ENCODE results near the gene NXPH1. TPM values are rescaled to one million over a fixed set of nuclear protein-coding genes. Genes with fewer than 3 reads are reported as not detected.

Gene NXPH1
- polyA plus RNA-seq, 1 donor (not counting 4 experiments of a cell fraction or from before 2014, with no cell fraction given), result not detected

DNA sequence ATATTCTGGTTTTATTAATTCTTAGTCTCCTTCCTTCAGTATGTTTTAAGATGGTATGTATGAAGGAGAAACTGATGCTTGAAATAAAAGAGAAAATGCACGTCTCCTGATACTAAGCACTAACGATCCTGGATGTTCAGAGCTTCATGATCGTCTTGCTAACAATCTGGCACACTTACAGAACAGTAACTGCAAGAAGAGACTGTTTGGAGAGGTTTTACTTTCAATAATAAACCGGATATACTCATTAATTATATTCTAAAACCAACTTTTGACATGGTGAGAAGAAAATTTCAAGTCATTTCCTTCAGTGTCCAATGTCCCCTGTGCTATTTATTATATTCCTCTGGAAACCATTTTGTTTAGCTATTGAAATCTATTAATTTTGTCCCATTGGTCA is 251.0 kb downstream of the NXPH1 start:
- Histone ChIP-seq H3K4me1 (ENCODE audit: control insufficient read depth, extremely low read depth, insufficient read depth, low read length) (no peaks in the 10 kb centered on the region), H3K27ac (ENCODE audit: control insufficient read depth, insufficient read depth, low read length) (no peak overlapping the region), H3K27me3 (ENCODE audit: control insufficient read depth, extremely low read depth, insufficient read depth, low read length) (no peaks in the 10 kb centered on the region), H2AFZ (ENCODE audit: control insufficient read depth, low read length) (no peak overlapping the region), H3K9me1 (ENCODE audit: control insufficient read depth, extremely low read depth, insufficient read depth, low read length) (no peaks in the 10 kb centered on the region), H3K79me2 (ENCODE audit: control insufficient read depth, insufficient read depth, low read length) (no peaks in the 10 kb centered on the region), H3K36me3 (ENCODE audit: control insufficient read depth in 2 of 2, extremely low read depth in 1 of 2, insufficient read depth in 2 of 2, low read length in 2 of 2) (no peaks in the 10 kb centered on the region), H4K20me1 (ENCODE audit: control insufficient read depth, extremely low read depth, insufficient read depth, low read length) (no peaks in the 10 kb centered on the region), H3K9ac (ENCODE audit: control insufficient read depth, extremely low read depth, insufficient read depth, low read length) (no peak overlapping the region), H3K9me3 (ENCODE audit: control insufficient read depth, low read depth, low read length) (no peaks in the 10 kb centered on the region), H3K4me3 (ENCODE audit: control insufficient read depth in 2 of 3, extremely low read depth in 1 of 3, insufficient read depth in 2 of 3, low read depth in 1 of 3, low read length in 3 of 3) (no peak overlapping the region), H3K4me2 (ENCODE audit: control insufficient read depth, extremely low read depth, insufficient read depth, low read depth, low read length) (no peak overlapping the region)
- dilution Hi-C loops (cut with MboI; ENCODE audit: extremely low pct_ligation_motif_present, low sequenced_read_pairs), result no loop called here
- FAIRE-seq (no peak), DNase-seq (ENCODE audit: low read depth, low spot score) (no peak)
- TF ChIP-seq, protein P1, sequence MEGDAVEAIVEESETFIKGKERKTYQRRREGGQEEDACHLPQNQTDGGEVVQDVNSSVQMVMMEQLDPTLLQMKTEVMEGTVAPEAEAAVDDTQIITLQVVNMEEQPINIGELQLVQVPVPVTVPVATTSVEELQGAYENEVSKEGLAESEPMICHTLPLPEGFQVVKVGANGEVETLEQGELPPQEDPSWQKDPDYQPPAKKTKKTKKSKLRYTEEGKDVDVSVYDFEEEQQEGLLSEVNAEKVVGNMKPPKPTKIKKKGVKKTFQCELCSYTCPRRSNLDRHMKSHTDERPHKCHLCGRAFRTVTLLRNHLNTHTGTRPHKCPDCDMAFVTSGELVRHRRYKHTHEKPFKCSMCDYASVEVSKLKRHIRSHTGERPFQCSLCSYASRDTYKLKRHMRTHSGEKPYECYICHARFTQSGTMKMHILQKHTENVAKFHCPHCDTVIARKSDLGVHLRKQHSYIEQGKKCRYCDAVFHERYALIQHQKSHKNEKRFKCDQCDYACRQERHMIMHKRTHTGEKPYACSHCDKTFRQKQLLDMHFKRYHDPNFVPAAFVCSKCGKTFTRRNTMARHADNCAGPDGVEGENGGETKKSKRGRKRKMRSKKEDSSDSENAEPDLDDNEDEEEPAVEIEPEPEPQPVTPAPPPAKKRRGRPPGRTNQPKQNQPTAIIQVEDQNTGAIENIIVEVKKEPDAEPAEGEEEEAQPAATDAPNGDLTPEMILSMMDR (optimal IDR thresholded peaks at IDR 0.05 in 1 of 3, IDR thresholded peaks at IDR 0.05 in 1 of 3, conservative IDR thresholded peaks at IDR 0.05 in 1 of 3; ENCODE audit: extremely low read depth in 1 of 3, insufficient read depth in 2 of 3, low read length in 3 of 3), result no peak
- no peak for TF ChIP-seq EZH2 (IDR thresholded peaks at IDR 0.05; ENCODE audit: low read length)

DNA sequence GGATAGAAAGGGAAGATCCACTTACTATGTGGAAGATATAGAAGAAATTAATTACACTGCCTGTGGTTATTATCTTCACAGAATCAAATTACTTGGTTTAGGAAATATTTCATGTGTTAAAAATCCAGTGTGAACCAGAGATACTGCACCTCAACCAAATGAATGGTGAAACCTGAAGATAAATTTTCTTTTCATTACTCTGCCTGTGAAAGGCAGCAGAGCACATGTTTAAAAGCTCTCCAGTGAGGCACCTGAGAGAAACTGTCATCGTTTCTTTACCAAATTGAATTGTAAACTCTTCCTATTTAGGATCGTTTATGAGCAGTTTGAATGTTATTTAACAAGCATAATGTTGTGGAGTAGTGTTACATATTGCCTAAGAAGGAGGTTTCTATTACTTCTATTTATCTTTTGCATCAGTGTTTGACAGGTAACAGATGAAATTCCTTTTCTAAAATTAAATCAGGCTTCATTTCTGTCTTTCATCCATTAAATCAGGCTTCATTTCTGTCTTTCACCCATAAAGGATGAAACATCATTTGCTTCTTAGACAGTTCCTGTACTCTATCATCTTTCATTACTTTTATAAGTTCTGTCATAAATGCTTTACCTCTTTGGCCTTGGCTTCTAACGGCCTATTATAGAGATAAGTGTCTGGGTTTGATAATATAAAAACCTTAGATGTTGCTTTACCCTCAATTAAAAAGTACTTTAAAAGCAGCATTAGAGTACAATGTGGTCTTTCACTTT is 266.6 kb downstream of the NXPH1 start:
- Histone ChIP-seq H3K27ac (ENCODE audit: control insufficient read depth, insufficient read depth, low read length) (no peak overlapping the region), H3K79me2 (ENCODE audit: control insufficient read depth, insufficient read depth, low read length) (no peaks in the 10 kb centered on the region), H3K9ac (ENCODE audit: control insufficient read depth, extremely low read depth, insufficient read depth, low read length) (no peak overlapping the region), H3K4me1 (ENCODE audit: control insufficient read depth, extremely low read depth, insufficient read depth, low read length) (no peaks in the 10 kb centered on the region), H3K9me1 (ENCODE audit: control insufficient read depth, extremely low read depth, insufficient read depth, low read length) (no peaks in the 10 kb centered on the region), H2AFZ (ENCODE audit: control insufficient read depth, low read length) (no peak overlapping the region), H4K20me1 (ENCODE audit: control insufficient read depth, extremely low read depth, insufficient read depth, low read length) (no peaks in the 10 kb centered on the region), H3K9me3 (ENCODE audit: control insufficient read depth, low read depth, low read length) (no peaks in the 10 kb centered on the region), H3K36me3 (ENCODE audit: control insufficient read depth in 2 of 2, extremely low read depth in 1 of 2, insufficient read depth in 2 of 2, low read length in 2 of 2) (no peaks in the 10 kb centered on the region), H3K4me3 (ENCODE audit: control insufficient read depth in 2 of 3, extremely low read depth in 1 of 3, insufficient read depth in 2 of 3, low read depth in 1 of 3, low read length in 3 of 3) (no peak overlapping the region), H3K27me3 (ENCODE audit: control insufficient read depth, extremely low read depth, insufficient read depth, low read length) (no peaks in the 10 kb centered on the region), H3K4me2 (ENCODE audit: control insufficient read depth, extremely low read depth, insufficient read depth, low read depth, low read length) (no peak overlapping the region)
- FAIRE-seq (no peak), DNase-seq (ENCODE audit: low read depth, low spot score) (no peak)
- TF ChIP-seq EZH2 (IDR thresholded peaks at IDR 0.05; ENCODE audit: low read length), result no peak
- TF ChIP-seq, protein P1 (optimal IDR thresholded peaks at IDR 0.05 in 1 of 3, IDR thresholded peaks at IDR 0.05 in 1 of 3, conservative IDR thresholded peaks at IDR 0.05 in 1 of 3; ENCODE audit: extremely low read depth in 1 of 3, insufficient read depth in 2 of 3, low read length in 3 of 3), result no peak
- dilution Hi-C loops (cut with MboI; ENCODE audit: extremely low pct_ligation_motif_present, low sequenced_read_pairs), result no loop called here

Measured in keratinocyte (primary cell).